Hematopoietic multipotent progenitor cell treated with erythropoietin and hydrocortisone succinate and interleukin-3 and kit ligand, for 4 days (in vitro differentiated cells): ENCODE results near the gene TGDS.
"Not testable (repeated sequence)": the region's sequence is repeated elsewhere in the genome, so short reads cannot be mapped to it uniquely, and the experiment has no call there.

Experiments used
- DNase-seq: peaks from one replicate; pipeline ENCODE4 v3.0.0-alpha.2; 2015

Gene TGDS, protein sequence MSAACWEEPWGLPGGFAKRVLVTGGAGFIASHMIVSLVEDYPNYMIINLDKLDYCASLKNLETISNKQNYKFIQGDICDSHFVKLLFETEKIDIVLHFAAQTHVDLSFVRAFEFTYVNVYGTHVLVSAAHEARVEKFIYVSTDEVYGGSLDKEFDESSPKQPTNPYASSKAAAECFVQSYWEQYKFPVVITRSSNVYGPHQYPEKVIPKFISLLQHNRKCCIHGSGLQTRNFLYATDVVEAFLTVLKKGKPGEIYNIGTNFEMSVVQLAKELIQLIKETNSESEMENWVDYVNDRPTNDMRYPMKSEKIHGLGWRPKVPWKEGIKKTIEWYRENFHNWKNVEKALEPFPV

GRCh38 chr13:94595950-94596574 lies at the start of gene TGDS:
TGDS (minus strand) TSS chr13:94596152; CDS start chr13:94596136, 16 bp downstream.
- DNase-seq: peak; percentile 98

GRCh38 chr13:94641409-94641941 lies 45.5 kb upstream of the TGDS start:
- DNase-seq: no peak

GRCh38 chr13:94640721-94641120 lies 44.8 kb upstream of the TGDS start:
- no peak for DNase-seq

GRCh38 chr13:94637677-94638076 lies 41.7 kb upstream of the TGDS start:
- DNase-seq: not testable (repeated sequence)

DNA sequence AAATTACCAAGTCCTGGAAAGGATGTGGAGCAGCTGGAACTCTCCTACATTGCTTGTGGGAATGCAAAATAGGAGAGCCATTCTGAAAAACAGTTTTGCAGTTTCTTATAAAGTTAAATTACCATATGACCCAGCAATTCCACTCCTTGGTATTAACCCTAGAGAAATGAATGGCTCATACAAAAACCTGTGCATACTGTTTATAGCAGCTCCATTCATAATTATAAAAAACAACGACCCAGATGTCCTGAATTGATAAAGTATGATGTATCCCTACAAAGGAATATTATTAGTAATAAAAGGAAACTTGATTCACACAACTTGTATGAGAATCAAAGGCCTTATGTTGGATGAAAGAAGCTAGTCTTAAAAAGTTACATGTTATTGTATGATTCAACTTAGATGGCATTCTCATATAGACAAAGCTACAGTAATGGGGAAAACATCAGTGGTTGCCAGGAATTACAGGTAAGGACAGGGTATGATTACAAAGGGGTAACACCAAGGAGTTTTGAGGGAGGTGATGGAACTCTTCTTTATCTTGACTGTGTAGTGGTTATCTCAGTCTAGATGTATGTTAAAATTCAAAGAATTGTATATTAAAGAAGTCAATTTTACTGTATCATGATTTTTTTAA lies 41.1 kb upstream of the TGDS start:
- no peak for DNase-seq

GRCh38 chr13:94636096-94636495 lies 40.1 kb upstream of the TGDS start:
- not testable (repeated sequence) for DNase-seq

GRCh38 chr13:94632226-94632980 lies 36.5 kb upstream of the TGDS start:
- DNase-seq: no peak

GRCh38 chr13:94630858-94631257 lies 34.9 kb upstream of the TGDS start:
- no peak for DNase-seq

- DNase-seq: no peak
Measured at GRCh38 chr13:94623316-94623715, 27.4 kb upstream of the TGDS start.

GRCh38 chr13:94622344-94622743 lies 26.4 kb upstream of the TGDS start:
- peak; percentile 25 for DNase-seq

DNA sequence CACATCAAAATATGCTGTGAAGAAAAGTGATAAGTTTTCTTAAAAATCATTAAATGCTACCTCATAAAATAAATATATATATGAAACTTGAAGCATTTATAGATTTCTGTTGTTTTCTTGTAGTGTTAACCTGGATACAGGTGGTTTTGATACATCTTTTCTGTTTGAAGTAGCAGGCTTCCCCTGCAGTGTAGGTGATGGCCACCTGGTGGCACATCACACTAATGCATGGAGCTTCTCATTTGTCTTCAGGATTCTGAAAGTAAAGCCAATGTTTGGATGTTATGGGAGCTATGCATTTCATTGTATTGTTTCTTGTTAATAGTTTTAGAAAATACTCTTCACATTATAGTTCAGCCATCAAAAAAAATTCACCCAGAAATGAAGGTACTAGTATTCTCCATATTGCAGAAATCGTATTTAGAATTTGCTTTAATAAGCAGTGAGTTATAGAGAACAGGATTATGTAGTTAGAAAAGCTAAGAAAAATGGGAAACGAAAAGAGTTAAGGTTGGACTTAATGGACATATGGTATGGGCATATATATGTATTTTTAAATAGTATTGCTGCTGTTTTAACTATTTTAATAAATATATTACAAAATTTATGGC lies 24.4 kb upstream of the TGDS start:
- peak; percentile 72 for DNase-seq

GRCh38 chr13:94617389-94618000 lies 21.5 kb upstream of the TGDS start:
- peak; percentile 64 for DNase-seq

GRCh38 chr13:94613051-94613450 lies 17.1 kb upstream of the TGDS start:
- DNase-seq: no peak

- DNase-seq: no peak
Measured at GRCh38 chr13:94612050-94612449, 16.1 kb upstream of the TGDS start.

GRCh38 chr13:94610475-94610874 lies 14.5 kb upstream of the TGDS start:
- DNase-seq: no peak

GRCh38 chr13:94609196-94609595 lies 13.2 kb upstream of the TGDS start:
- DNase-seq: no peak

GRCh38 chr13:94608586-94608985 lies 12.6 kb upstream of the TGDS start:
- no peak for DNase-seq

DNA sequence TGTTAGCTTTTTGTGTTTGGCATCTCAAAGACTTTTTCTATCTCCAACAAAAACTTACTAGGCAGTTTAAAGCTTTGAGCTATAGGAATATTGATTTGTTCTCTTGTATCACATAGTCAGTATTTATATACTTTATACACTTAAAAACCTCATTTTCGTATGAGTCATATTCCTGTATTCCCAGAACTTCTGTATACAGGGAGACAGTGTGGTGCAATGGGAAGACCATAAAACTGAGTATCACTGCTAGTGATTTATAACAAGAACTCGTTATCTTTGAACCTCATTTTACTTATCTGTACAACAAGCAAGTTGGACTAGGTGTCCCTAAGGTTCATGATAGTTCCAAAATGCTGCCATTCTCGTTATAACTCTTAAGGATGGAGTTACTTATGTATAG lies 12.0 kb upstream of the TGDS start:
- DNase-seq: no peak

DNA sequence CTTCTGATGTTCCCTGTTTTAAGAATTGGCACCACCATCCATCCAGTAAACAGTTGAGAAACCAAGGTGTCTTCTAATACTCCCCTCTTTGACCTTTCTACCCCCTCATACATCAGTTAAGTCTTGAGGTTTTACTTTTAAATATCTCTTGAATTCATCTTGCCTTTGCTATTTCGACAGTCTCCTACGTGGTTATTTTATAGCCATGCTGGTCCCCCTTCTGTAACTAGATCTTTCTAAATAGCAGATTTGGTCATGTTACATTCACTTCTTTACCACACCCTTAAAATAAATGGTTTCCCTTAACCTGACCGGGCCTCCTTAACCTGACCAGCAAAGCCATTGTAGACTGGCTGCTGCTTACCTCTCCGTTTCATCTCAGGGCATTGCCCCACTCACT lies 11.1 kb upstream of the TGDS start:
- DNase-seq: peak; percentile 37

DNA sequence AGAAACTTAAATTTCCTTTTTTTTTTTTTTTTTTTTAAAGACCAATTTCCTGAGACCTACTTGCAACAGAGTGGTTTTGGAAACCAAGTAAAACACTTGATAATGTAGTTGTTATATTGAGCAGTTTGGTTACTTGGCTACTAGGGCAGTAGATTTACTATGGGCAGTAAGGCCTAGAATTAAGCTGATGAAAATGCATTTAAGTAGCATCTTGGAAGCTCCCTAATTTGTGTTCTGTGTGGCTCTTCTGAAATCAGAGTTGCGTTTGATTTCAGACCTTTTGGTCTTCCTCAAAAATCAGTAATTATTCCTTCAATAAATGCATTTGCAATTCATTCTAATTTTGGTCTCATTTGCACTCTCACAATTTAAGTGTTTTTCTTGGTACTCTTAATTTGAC lies 6.5 kb upstream of the TGDS start:
- DNase-seq: no peak

GRCh38 chr13:94601446-94602431 lies 5.8 kb upstream of the TGDS start, which contains the start of gene GPR180:
GPR180 (plus strand) TSS chr13:94601857; CDS start chr13:94601928, 71 bp downstream.
- peak; percentile 99 for DNase-seq
